H9 (cell line): ENCODE results near the gene SPTAN1. TPM values are rescaled to one million over a fixed set of nuclear protein-coding genes. Genes with fewer than 3 reads are reported as not detected.

Experiments
- DNase-seq: peaks from one replicate; pipeline ENCODE4 v3.0.0-alpha.2; 2017
- H2AFZ ChIP-seq: one replicate; pipeline ENCODE4 v1.6.1; 2013; ENCODE audit warnings: mild to moderate bottlenecking, low read length, control low read depth, moderate library complexity
- H2AK5ac ChIP-seq: 2 replicates; pipeline ENCODE4 v1.6.1; 2013; ENCODE audit warnings: low read length, control low read depth, mixed read lengths; ENCODE audit not compliant: insufficient read length
- H2BK120ac ChIP-seq: one replicate; pipeline ENCODE4 v1.6.1; 2013; ENCODE audit warnings: low read depth, mild to moderate bottlenecking, low read length, control low read depth, inconsistent platforms; ENCODE audit not compliant: poor library complexity, severe bottlenecking
- H2BK12ac ChIP-seq: 2 replicates; pipeline ENCODE4 v1.6.1; 2013; ENCODE audit warnings: low read length, control low read depth, mixed read lengths, low read depth; ENCODE audit not compliant: insufficient read length
- H2BK15ac ChIP-seq: 2 replicates; pipeline ENCODE4 v1.6.1; 2013; ENCODE audit warnings: low read depth, low read length, control low read depth
- H2BK20ac ChIP-seq: one replicate; pipeline ENCODE4 v1.6.1; 2013; ENCODE audit warnings: low read depth, mild to moderate bottlenecking, low read length, control low read depth, inconsistent platforms; ENCODE audit not compliant: poor library complexity, severe bottlenecking
- H2BK5ac ChIP-seq: 2 replicates; pipeline ENCODE4 v1.6.1; 2013; ENCODE audit warnings: low read length, control low read depth, mixed read lengths; ENCODE audit not compliant: insufficient read length
- H3K14ac ChIP-seq: 2 replicates; pipeline ENCODE4 v1.6.1; 2013; ENCODE audit warnings: low read length, control low read depth; ENCODE audit not compliant: insufficient read depth
- H3K18ac ChIP-seq: 2 replicates; pipeline ENCODE4 v1.6.1; 2013; ENCODE audit warnings: low read depth, mild to moderate bottlenecking, mixed read lengths, low read length, control low read depth; ENCODE audit not compliant: insufficient read length
- H3K23ac ChIP-seq: 2 replicates; pipeline ENCODE4 v1.6.1; 2013; ENCODE audit warnings: low read length, control low read depth, mixed read lengths, low read depth; ENCODE audit not compliant: insufficient read length
- H3K23me2 ChIP-seq: 2 replicates; pipeline ENCODE4 v1.6.1; 2013; ENCODE audit warnings: low read depth, mild to moderate bottlenecking, mixed read lengths, low read length, control low read depth; ENCODE audit not compliant: insufficient read length, poor library complexity, severe bottlenecking
- H3K27ac ChIP-seq: 2 replicates; pipeline ENCODE4 v1.5.1; 2013; ENCODE audit warnings: low read length, control low read depth, mixed read lengths, low read depth; ENCODE audit not compliant: insufficient read length
- H3K27me3 ChIP-seq: 2 replicates; pipeline ENCODE4 v1.6.1; 2013; ENCODE audit warnings: low read length, control low read depth, inconsistent platforms; ENCODE audit not compliant: insufficient read depth
- H3K4ac ChIP-seq: 2 replicates; pipeline ENCODE4 v1.6.1; 2013; ENCODE audit warnings: low read depth, mild to moderate bottlenecking, control low read depth, inconsistent platforms, low read length, moderate library complexity
- H3K4me1 ChIP-seq: 2 replicates; pipeline ENCODE4 v1.6.1; 2013; ENCODE audit warnings: low read length, control low read depth, inconsistent platforms; ENCODE audit not compliant: insufficient read depth
- H3K4me2 ChIP-seq: 2 replicates; pipeline ENCODE4 v1.6.1; 2013; ENCODE audit warnings: low read length, control low read depth, mixed read lengths; ENCODE audit not compliant: insufficient read length, insufficient read depth
- H3K56ac ChIP-seq: 2 replicates; pipeline ENCODE4 v1.6.1; 2013; ENCODE audit warnings: low read depth, mild to moderate bottlenecking, mixed read lengths, low read length, control low read depth; ENCODE audit not compliant: insufficient read length
- H3K79me1 ChIP-seq: 2 replicates; pipeline ENCODE4 v1.6.1; 2013; ENCODE audit warnings: low read depth, mild to moderate bottlenecking, moderate library complexity, low read length, control low read depth, inconsistent platforms; ENCODE audit not compliant: insufficient read depth, poor library complexity, severe bottlenecking
- H3K79me2 ChIP-seq: 2 replicates; pipeline ENCODE4 v1.6.1; 2013; ENCODE audit warnings: low read length, control low read depth, inconsistent platforms; ENCODE audit not compliant: insufficient read depth
- H3K9ac ChIP-seq: 2 replicates; pipeline ENCODE4 v1.6.1; 2013; ENCODE audit warnings: low read length, control low read depth, mixed read lengths; ENCODE audit not compliant: insufficient read length; ENCODE audit errors: extremely low read depth
- H3K9me3 ChIP-seq: one replicate; pipeline ENCODE4 v1.6.1; 2013; ENCODE audit warnings: low read depth, low read length, inconsistent platforms; ENCODE audit not compliant: control insufficient read depth
- H3T11ph ChIP-seq: one replicate; pipeline ENCODE4 v1.6.1; 2013; ENCODE audit warnings: mild to moderate bottlenecking, low read length, control low read depth, inconsistent platforms
- H4K20me1 ChIP-seq: one replicate; pipeline ENCODE4 v1.6.1; 2013; ENCODE audit not compliant: control insufficient read depth, insufficient read length, insufficient read depth
- H4K5ac ChIP-seq: 2 replicates; pipeline ENCODE4 v1.6.1; 2013; ENCODE audit warnings: low read depth, mild to moderate bottlenecking, mixed read lengths, low read length, control low read depth; ENCODE audit not compliant: insufficient read length
- H4K8ac ChIP-seq: replicated peaks from 2 replicates; pipeline ENCODE4 v1.6.1; 2013; ENCODE audit warnings: low read length, control low read depth, mixed read lengths, low read depth; ENCODE audit not compliant: insufficient read length
- H4K91ac ChIP-seq: 2 replicates; pipeline ENCODE4 v1.6.1; 2013; ENCODE audit warnings: low read depth, mild to moderate bottlenecking, moderate library complexity, mixed read lengths, low read length, control low read depth; ENCODE audit not compliant: insufficient read length
- H3K27ac Mint-ChIP-seq, 3 experiments: 2 replicates in 2 of 3; 3 replicates in 1 of 3; pipeline ENCODE4 v1.8.0; 2020 to 2021; ENCODE audit warnings: mixed read lengths in 3 of 3, mild to moderate bottlenecking in 1 of 3, moderate library complexity in 1 of 3
- H3K27me3 Mint-ChIP-seq: 2 replicates; pipeline ENCODE4 v1.8.0; 2021; ENCODE audit warnings: low read depth, mild to moderate bottlenecking, moderate library complexity, mixed read lengths
- H3K36me3 Mint-ChIP-seq, 3 experiments: 2 replicates in 2 of 3; 3 replicates in 1 of 3; pipeline ENCODE4 v1.8.0; 2020 to 2021; ENCODE audit warnings: low read depth in 3 of 3, mixed read lengths in 3 of 3; ENCODE audit not compliant: insufficient read depth in 1 of 3
- H3K4me1 Mint-ChIP-seq, 2 experiments: 2 replicates each; pipeline ENCODE4 v1.8.0; 2020; ENCODE audit warnings: mixed read lengths in 2 of 2
- H3K4me3 Mint-ChIP-seq, 2 experiments: 2 replicates in 1 of 2; 3 replicates in 1 of 2; pipeline ENCODE4 v1.8.0; 2020 to 2021; ENCODE audit warnings: mild to moderate bottlenecking in 2 of 2, mixed read lengths in 2 of 2, moderate library complexity in 1 of 2
- H3K9me3 Mint-ChIP-seq, 2 experiments: 2 replicates in 1 of 2; 3 replicates in 1 of 2; pipeline ENCODE4 v1.8.0; 2020; ENCODE audit warnings: mild to moderate bottlenecking in 2 of 2, mixed read lengths in 2 of 2, moderate library complexity in 1 of 2
- WGBS: extraction: QIAGEN DNeasy Blood & Tissue Kit; methylation state at CpG from one replicate; pipeline ENCODE4 v1.1.7; 2013; ENCODE audit warnings: missing lambda C conversion rate, low lambda C conversion rate, mixed read lengths; ENCODE audit not compliant: insufficient read length; ENCODE audit errors: extremely low coverage; 5-methylcytosine and 5-hydroxymethylcytosine counted together
- total RNA-seq: library from RNA; stranded (reverse); gene quantifications from 2 replicates; pipeline ENCODE4 v1.2.1, GENCODE V29; 2021
- TF ChIP-seq, protein P1 (sequence below): fragments of 200-600 bp; sonication (generic); conservative IDR thresholded peaks from 3 replicates; pipeline ENCODE4 v1.8.0; 2021; ENCODE audit warnings: antibody characterized with exemption, mild to moderate bottlenecking

SPTAN1 gene
- total RNA-seq, 1 experiment from 2014 or later = 213 TPM

- H3K4me3 Mint-ChIP-seq = no peak overlapping the region
- no peak overlapping the region for H2AFZ ChIP-seq
- H3K4ac ChIP-seq = no peak overlapping the region
- H2BK20ac ChIP-seq = no peak overlapping the region
- H3K23ac ChIP-seq = no peak overlapping the region
- WGBS = no CpG with 5 or more reads among the region's 11 CpGs
- H4K8ac ChIP-seq = no peak overlapping the region
- H3K79me2 ChIP-seq = no peaks in the 10 kb centered on the region
- no peak overlapping the region for H2AK5ac ChIP-seq
- no peak overlapping the region for H2BK5ac ChIP-seq
- H3K9me3 ChIP-seq = no peaks in the 10 kb centered on the region
- DNase-seq = no peak
- H3T11ph ChIP-seq = no peak overlapping the region
- 0 out of 7 replicates have a peak overlapping the region, but pooled peaks of 1 of the 3 experiments have one; percentile 82 for H3K27ac Mint-ChIP-seq
- H4K5ac ChIP-seq = no peak overlapping the region
- H3K27me3 Mint-ChIP-seq = no peaks in the 10 kb centered on the region
- no peak overlapping the region for H3K18ac ChIP-seq
- no peaks in the 10 kb centered on the region for H3K79me1 ChIP-seq
- no peak overlapping the region for H3K9ac ChIP-seq
- H2BK120ac ChIP-seq = no peak overlapping the region
- H3K4me2 ChIP-seq = no peak overlapping the region
- no peak overlapping the region for H3K14ac ChIP-seq
- no peak overlapping the region for H4K91ac ChIP-seq
- H2BK12ac ChIP-seq = no peak overlapping the region
- peaks cover 20 to 58% (median 54%) of the 10 kb centered on the region in 3 experiments for H3K36me3 Mint-ChIP-seq
- H4K20me1 ChIP-seq = no peaks in the 10 kb centered on the region
- H3K23me2 ChIP-seq = no peaks in the 10 kb centered on the region
- H3K27ac ChIP-seq = no peak overlapping the region
- H3K4me1 ChIP-seq = no peaks in the 10 kb centered on the region
- H3K27me3 ChIP-seq = no peaks in the 10 kb centered on the region
- H3K56ac ChIP-seq = no peak overlapping the region
- TF ChIP-seq, protein P1, sequence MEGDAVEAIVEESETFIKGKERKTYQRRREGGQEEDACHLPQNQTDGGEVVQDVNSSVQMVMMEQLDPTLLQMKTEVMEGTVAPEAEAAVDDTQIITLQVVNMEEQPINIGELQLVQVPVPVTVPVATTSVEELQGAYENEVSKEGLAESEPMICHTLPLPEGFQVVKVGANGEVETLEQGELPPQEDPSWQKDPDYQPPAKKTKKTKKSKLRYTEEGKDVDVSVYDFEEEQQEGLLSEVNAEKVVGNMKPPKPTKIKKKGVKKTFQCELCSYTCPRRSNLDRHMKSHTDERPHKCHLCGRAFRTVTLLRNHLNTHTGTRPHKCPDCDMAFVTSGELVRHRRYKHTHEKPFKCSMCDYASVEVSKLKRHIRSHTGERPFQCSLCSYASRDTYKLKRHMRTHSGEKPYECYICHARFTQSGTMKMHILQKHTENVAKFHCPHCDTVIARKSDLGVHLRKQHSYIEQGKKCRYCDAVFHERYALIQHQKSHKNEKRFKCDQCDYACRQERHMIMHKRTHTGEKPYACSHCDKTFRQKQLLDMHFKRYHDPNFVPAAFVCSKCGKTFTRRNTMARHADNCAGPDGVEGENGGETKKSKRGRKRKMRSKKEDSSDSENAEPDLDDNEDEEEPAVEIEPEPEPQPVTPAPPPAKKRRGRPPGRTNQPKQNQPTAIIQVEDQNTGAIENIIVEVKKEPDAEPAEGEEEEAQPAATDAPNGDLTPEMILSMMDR = no peak
- H3K9me3 Mint-ChIP-seq = no peaks in the 10 kb centered on the region
- peaks cover 2 to 10% of the 10 kb centered on the region in 2 experiments; a peak in 3 of 4 replicates for H3K4me1 Mint-ChIP-seq
- no peak overlapping the region for H2BK15ac ChIP-seq
Measured at GRCh38 chr9:128633601-128634000, 81.2 kb downstream of the SPTAN1 start.
